NCI-H69 (cell line): ENCODE results near the gene FHIP2A.
"Not testable (repeated sequence)": the region's sequence is repeated elsewhere in the genome, so short reads cannot be mapped to it uniquely, and the experiment has no call there.

Experiments
- DNase-seq: peaks from one replicate; lab custom pipeline; 2025; lab: John Stamatoyannopoulos, UW

The FHIP2A gene

GRCh38 chr10:114819322-114819721, 2.3 kb upstream of the FHIP2A start:
- peak; percentile 0 for DNase-seq

- DNase-seq, result peak; percentile 61
Observed at GRCh38 chr10:114821915-114822443, 399 bp downstream of the FHIP2A start.

- DNase-seq, result peak; percentile 64
Observed at GRCh38 chr10:114822444-114823076, 980 bp downstream of the FHIP2A start.

- DNase-seq, result no peak
Observed at GRCh38 chr10:114823077-114823463, 1.5 kb downstream of the FHIP2A start.

- no peak for DNase-seq
Observed at GRCh38 chr10:114824391-114824790, 2.8 kb downstream of the FHIP2A start.

- no peak for DNase-seq
Observed at GRCh38 chr10:114825513-114826253, 4.1 kb downstream of the FHIP2A start.

GRCh38 chr10:114829160-114829909, 7.8 kb downstream of the FHIP2A start:
- DNase-seq, result no peak

- no peak for DNase-seq
Observed at GRCh38 chr10:114831186-114831867, 9.7 kb downstream of the FHIP2A start.

GRCh38 chr10:114837690-114838089, 16.1 kb downstream of the FHIP2A start:
- DNase-seq, result no peak

- no peak for DNase-seq
Observed at GRCh38 chr10:114839901-114840300, 18.3 kb downstream of the FHIP2A start.

- DNase-seq, result no peak
Observed at GRCh38 chr10:114845978-114846693, 24.6 kb downstream of the FHIP2A start.

- not testable (repeated sequence) for DNase-seq
Observed at GRCh38 chr10:114847517-114847916, 25.9 kb downstream of the FHIP2A start.

- DNase-seq, result no peak
Observed at GRCh38 chr10:114849674-114850073, 28.1 kb downstream of the FHIP2A start.

- no peak for DNase-seq
Observed at GRCh38 chr10:114850126-114850525, 28.5 kb downstream of the FHIP2A start.

GRCh38 chr10:114851336-114851735, 29.8 kb downstream of the FHIP2A start:
- DNase-seq, result no peak

- no peak for DNase-seq
Observed at GRCh38 chr10:114852197-114852596, 30.6 kb downstream of the FHIP2A start.

GRCh38 chr10:114854906-114855305, 33.3 kb downstream of the FHIP2A start:
- no peak for DNase-seq

GRCh38 chr10:114855776-114856543, 34.4 kb downstream of the FHIP2A start:
- no peak for DNase-seq

- DNase-seq, result no peak
Observed at GRCh38 chr10:114856544-114857287, 35.1 kb downstream of the FHIP2A start.

- not testable (repeated sequence) for DNase-seq
Observed at GRCh38 chr10:114857288-114857565, 35.6 kb downstream of the FHIP2A start.
